ENCODE results near the gene HMHB1.

HMHB1 gene

GRCh38 chr5:143826951-143827444 is 15.0 kb downstream of the HMHB1 start:
- no peak for TF ChIP-seq REST (IDR thresholded peaks at IDR 0.05; ENCODE audit: insufficient replicate concordance, low read depth)
- no peak for TF ChIP-seq CTCF (IDR thresholded peaks at IDR 0.05; ENCODE audit: insufficient read depth, low read length)
- no peak for TF ChIP-seq POLR2AphosphoS5 (IDR thresholded peaks at IDR 0.05; ENCODE audit: low read depth)
- TF ChIP-seq GABPA (IDR thresholded peaks at IDR 0.05; ENCODE audit: low read depth), result no peak
- TF ChIP-seq SPI1 (IDR thresholded peaks at IDR 0.05; ENCODE audit: borderline replicate concordance, low read depth), result no peak
- Histone ChIP-seq H3K4me3 (replicated peaks; ENCODE audit: insufficient read depth, low read length) (no peak overlapping the region), H3K27me3 (ENCODE audit: insufficient read depth, poor library complexity, severe bottlenecking) (no peaks in the 10 kb centered on the region), H3K27ac (replicated peaks) (no peak overlapping the region)
- DNase-seq (ENCODE audit: low read depth in 1 of 2, low spot score in 1 of 2), result no peak

- H3K4me3 ChIP-seq (replicated peaks; ENCODE audit: insufficient read depth, low read length), result no peak overlapping the region
- TF ChIP-seq GABPA (IDR thresholded peaks at IDR 0.05; ENCODE audit: low read depth) (no peak), POLR2AphosphoS5 (IDR thresholded peaks at IDR 0.05; ENCODE audit: low read depth) (no peak), REST (IDR thresholded peaks at IDR 0.05; ENCODE audit: insufficient replicate concordance, low read depth) (no peak), SPI1 (IDR thresholded peaks at IDR 0.05; ENCODE audit: borderline replicate concordance, low read depth) (no peak), CTCF (IDR thresholded peaks at IDR 0.05; ENCODE audit: insufficient read depth, low read length) (no peak)
- no peaks in the 10 kb centered on the region for H3K27me3 ChIP-seq (ENCODE audit: insufficient read depth, poor library complexity, severe bottlenecking)
- no peak for DNase-seq (ENCODE audit: low read depth in 1 of 2, low spot score in 1 of 2)
- no peak overlapping the region for H3K27ac ChIP-seq (replicated peaks)
Observed at GRCh38 chr5:143828710-143829109, 16.7 kb downstream of the HMHB1 start.

- no peak for TF ChIP-seq CTCF (IDR thresholded peaks at IDR 0.05; ENCODE audit: insufficient read depth, low read length)
- no peak for TF ChIP-seq POLR2AphosphoS5 (IDR thresholded peaks at IDR 0.05; ENCODE audit: low read depth)
- TF ChIP-seq SPI1 (IDR thresholded peaks at IDR 0.05; ENCODE audit: borderline replicate concordance, low read depth), result no peak
- TF ChIP-seq GABPA (IDR thresholded peaks at IDR 0.05; ENCODE audit: low read depth), result no peak
- no peak for TF ChIP-seq REST (IDR thresholded peaks at IDR 0.05; ENCODE audit: insufficient replicate concordance, low read depth)
- Histone ChIP-seq H3K27me3 (ENCODE audit: insufficient read depth, poor library complexity, severe bottlenecking) (peaks cover 3% of the 10 kb centered on the region), H3K4me3 (replicated peaks; ENCODE audit: insufficient read depth, low read length) (no peak overlapping the region), H3K27ac (replicated peaks) (no peak overlapping the region)
- no peak for DNase-seq (ENCODE audit: low read depth in 1 of 2, low spot score in 1 of 2)
Observed at GRCh38 chr5:143833177-143833576, 21.2 kb downstream of the HMHB1 start.

All from HL-60 (cell line).